ENCODE measurements around the gene ZP1. TPM values are rescaled to one million over a fixed set of nuclear protein-coding genes. Genes with fewer than 3 reads are reported as not detected.

ZP1 gene
- total and polyA plus RNA-seq, 2 of the 13 experiments (the other 11 are each of a cell fraction or from before 2014, with no cell fraction given): 0.16 TPM; not detected in 1

- TF ChIP-seq, protein P1, sequence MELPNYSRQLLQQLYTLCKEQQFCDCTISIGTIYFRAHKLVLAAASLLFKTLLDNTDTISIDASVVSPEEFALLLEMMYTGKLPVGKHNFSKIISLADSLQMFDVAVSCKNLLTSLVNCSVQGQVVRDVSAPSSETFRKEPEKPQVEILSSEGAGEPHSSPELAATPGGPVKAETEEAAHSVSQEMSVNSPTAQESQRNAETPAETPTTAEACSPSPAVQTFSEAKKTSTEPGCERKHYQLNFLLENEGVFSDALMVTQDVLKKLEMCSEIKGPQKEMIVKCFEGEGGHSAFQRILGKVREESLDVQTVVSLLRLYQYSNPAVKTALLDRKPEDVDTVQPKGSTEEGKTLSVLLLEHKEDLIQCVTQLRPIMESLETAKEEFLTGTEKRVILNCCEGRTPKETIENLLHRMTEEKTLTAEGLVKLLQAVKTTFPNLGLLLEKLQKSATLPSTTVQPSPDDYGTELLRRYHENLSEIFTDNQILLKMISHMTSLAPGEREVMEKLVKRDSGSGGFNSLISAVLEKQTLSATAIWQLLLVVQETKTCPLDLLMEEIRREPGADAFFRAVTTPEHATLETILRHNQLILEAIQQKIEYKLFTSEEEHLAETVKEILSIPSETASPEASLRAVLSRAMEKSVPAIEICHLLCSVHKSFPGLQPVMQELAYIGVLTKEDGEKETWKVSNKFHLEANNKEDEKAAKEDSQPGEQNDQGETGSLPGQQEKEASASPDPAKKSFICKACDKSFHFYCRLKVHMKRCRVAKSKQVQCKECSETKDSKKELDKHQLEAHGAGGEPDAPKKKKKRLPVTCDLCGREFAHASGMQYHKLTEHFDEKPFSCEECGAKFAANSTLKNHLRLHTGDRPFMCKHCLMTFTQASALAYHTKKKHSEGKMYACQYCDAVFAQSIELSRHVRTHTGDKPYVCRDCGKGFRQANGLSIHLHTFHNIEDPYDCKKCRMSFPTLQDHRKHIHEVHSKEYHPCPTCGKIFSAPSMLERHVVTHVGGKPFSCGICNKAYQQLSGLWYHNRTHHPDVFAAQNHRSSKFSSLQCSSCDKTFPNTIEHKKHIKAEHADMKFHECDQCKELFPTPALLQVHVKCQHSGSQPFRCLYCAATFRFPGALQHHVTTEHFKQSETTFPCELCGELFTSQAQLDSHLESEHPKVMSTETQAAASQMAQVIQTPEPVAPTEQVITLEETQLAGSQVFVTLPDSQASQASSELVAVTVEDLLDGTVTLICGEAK (IDR thresholded peaks at IDR 0.05): no peak
- TF ChIP-seq, protein P1 (CRISPR knock-in tag; IDR thresholded peaks at IDR 0.05): peak; percentile 80; the same call in 1 of the 2 replicates
- TF ChIP-seq, protein P2, sequence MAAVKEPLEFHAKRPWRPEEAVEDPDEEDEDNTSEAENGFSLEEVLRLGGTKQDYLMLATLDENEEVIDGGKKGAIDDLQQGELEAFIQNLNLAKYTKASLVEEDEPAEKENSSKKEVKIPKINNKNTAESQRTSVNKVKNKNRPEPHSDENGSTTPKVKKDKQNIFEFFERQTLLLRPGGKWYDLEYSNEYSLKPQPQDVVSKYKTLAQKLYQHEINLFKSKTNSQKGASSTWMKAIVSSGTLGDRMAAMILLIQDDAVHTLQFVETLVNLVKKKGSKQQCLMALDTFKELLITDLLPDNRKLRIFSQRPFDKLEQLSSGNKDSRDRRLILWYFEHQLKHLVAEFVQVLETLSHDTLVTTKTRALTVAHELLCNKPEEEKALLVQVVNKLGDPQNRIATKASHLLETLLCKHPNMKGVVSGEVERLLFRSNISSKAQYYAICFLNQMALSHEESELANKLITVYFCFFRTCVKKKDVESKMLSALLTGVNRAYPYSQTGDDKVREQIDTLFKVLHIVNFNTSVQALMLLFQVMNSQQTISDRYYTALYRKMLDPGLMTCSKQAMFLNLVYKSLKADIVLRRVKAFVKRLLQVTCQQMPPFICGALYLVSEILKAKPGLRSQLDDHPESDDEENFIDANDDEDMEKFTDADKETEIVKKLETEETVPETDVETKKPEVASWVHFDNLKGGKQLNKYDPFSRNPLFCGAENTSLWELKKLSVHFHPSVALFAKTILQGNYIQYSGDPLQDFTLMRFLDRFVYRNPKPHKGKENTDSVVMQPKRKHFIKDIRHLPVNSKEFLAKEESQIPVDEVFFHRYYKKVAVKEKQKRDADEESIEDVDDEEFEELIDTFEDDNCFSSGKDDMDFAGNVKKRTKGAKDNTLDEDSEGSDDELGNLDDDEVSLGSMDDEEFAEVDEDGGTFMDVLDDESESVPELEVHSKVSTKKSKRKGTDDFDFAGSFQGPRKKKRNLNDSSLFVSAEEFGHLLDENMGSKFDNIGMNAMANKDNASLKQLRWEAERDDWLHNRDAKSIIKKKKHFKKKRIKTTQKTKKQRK (IDR thresholded peaks at IDR 0.05; ENCODE audit: low read length): no peak
- TF ChIP-seq AGO2 (optimal IDR thresholded peaks at IDR 0.05; ENCODE audit: low read depth, low read length): no peak
- peak; percentile 43; the same call in 1 of the 2 replicates for TF ChIP-seq ZNF644 (CRISPR knock-in tag; IDR thresholded peaks at IDR 0.05; ENCODE audit: low read depth)
- TF ChIP-seq IRX3 (CRISPR knock-in tag; IDR thresholded peaks at IDR 0.05; ENCODE audit: borderline replicate concordance, low read depth): no peak
- TF ChIP-seq KDM2A (CRISPR knock-in tag; IDR thresholded peaks at IDR 0.05; ENCODE audit: borderline replicate concordance, low read depth): peak; percentile 77
- TF ChIP-seq ZNF576 (CRISPR knock-in tag; IDR thresholded peaks at IDR 0.05): no peak
- peak; percentile 77; the same call in 1 of the 2 replicates for TF ChIP-seq ZNF281 (CRISPR knock-in tag; IDR thresholded peaks at IDR 0.05; ENCODE audit: borderline replicate concordance)
- peak; percentile 88 for TF ChIP-seq TCF7 (IDR thresholded peaks at IDR 0.05; ENCODE audit: low read depth)
- peak; percentile 67; the same call in 1 of the 2 replicates for TF ChIP-seq ZSCAN31 (CRISPR knock-in tag; IDR thresholded peaks at IDR 0.05; ENCODE audit: low read depth)
- no peak for TF ChIP-seq RBAK (CRISPR knock-in tag; IDR thresholded peaks at IDR 0.05)
- peak; percentile 65; the same call in 1 of the 2 replicates for TF ChIP-seq STAT5B (CRISPR knock-in tag; IDR thresholded peaks at IDR 0.05)
Measured at GRCh38 chr11:60880643-60881282, 13.4 kb downstream of the ZP1 start (continued).
